Muscle layer of duodenum (tissue), 2 donors: Measurements from ENCODE around the gene ASCL2.
"Not testable (repeated sequence)": the region's sequence is repeated elsewhere in the genome, so short reads cannot be mapped to it uniquely, and the experiment has no call there.

Source experiments
- H3K27ac ChIP-seq: one replicate; pipeline ENCODE4 v1.7.0; 2013; ENCODE audit warnings: mild to moderate bottlenecking, low read length
- H3K27me3 ChIP-seq: one replicate; pipeline ENCODE4 v1.7.0; 2013; ENCODE audit warnings: low read depth, mild to moderate bottlenecking, control low read depth, low read length
- H3K36me3 ChIP-seq, 2 donors: one replicate each; pipeline ENCODE4 v1.7.0; 2013; ENCODE audit warnings: low read length in 2 of 2, control low read depth in 1 of 2, mild to moderate bottlenecking in 1 of 2; ENCODE audit not compliant: insufficient read depth in 2 of 2, control insufficient read depth in 1 of 2
- H3K4me1 ChIP-seq, 2 donors: one replicate each; pipeline ENCODE4 v1.7.0; 2013; ENCODE audit warnings: low read length in 2 of 2, mild to moderate bottlenecking in 2 of 2, control low read depth in 1 of 2, moderate library complexity in 1 of 2; ENCODE audit not compliant: insufficient read depth in 2 of 2, control insufficient read depth in 1 of 2
- H3K4me3 ChIP-seq, 2 donors: one replicate each; pipeline ENCODE4 v1.7.0; 2013; ENCODE audit warnings: low read length in 2 of 2, low read depth in 1 of 2, mild to moderate bottlenecking in 1 of 2
- H3K9me3 ChIP-seq, 2 donors: one replicate each; pipeline ENCODE4 v1.7.0; 2013; ENCODE audit warnings: low read length in 2 of 2, control low read depth in 1 of 2, mild to moderate bottlenecking in 1 of 2; ENCODE audit not compliant: control insufficient read depth in 1 of 2
- donor health status: healthy.

The ASCL2 gene

GRCh38 chr11:2293984-2294925, 23.9 kb upstream of the ASCL2 start:
- Histone ChIP-seq H3K9me3 (no peaks in the 10 kb centered on the region), H3K27me3 (no peaks in the 10 kb centered on the region), H3K27ac (no peak overlapping the region)

DNA sequence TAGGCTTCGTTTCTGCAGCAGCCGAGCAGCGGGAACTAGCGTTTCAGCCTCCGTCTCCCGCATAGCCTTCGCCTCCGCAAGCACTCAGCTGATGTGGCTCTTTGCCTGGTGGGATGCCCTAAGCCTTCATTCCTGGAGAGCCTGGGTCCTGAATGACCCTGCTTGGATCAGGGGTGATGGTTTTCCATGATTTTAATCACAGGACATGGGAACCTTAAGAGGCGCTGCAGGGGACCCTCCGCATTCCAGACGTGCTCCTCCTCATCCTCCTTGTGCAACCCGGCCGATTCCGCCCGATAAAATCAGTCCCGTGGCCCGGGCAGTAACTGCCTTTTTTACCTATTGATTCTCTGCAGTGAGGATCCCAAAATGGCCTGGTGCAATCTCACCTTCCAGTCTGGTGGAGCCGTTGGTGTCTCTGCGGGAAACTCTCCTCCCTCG, 23.2 kb upstream of the ASCL2 start:
- Histone ChIP-seq H3K9me3 (no peaks in the 10 kb centered on the region), H3K27ac (no peak overlapping the region), H3K27me3 (no peaks in the 10 kb centered on the region), H3K4me3 (no peak overlapping the region), H3K4me1 (no peaks in the 10 kb centered on the region), H3K36me3 (no peaks in the 10 kb centered on the region)

More at GRCh38 chr11:2293984-2294925, 23.9 kb upstream of the ASCL2 start:
- H3K4me3 ChIP-seq, result no peak overlapping the region
- no peaks in the 10 kb centered on the region for H3K36me3 ChIP-seq
- no peaks in the 10 kb centered on the region for H3K4me1 ChIP-seq

DNA sequence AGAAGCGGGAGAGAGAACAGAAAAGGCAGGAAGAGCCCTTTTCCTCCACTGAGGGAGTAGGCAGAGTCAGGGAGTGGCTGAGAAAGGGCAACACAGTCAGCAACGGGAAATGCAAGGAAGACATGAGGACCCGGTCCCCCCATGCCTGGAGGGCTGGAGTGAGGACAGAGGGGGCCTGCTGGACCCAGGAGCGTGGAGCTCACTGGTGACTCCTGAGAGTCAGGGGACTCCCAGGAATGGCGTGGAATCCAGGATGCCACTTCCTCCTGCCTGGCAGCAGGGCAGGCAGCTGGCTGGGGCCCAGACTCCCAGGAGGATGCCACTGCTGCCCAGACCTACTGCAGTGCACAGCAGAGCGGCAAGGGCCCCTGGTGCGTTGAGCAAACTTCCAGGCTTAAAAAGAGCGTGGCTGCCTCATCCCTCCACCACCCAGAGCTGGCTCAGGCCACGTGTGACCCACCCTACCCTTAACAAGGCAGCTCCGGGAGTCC, 20.0 kb upstream of the ASCL2 start:
- Histone ChIP-seq H3K27me3 (no peaks in the 10 kb centered on the region), H3K27ac (no peak overlapping the region), H3K9me3 (no peaks in the 10 kb centered on the region), H3K4me1 (no peaks in the 10 kb centered on the region), H3K4me3 (no peak overlapping the region), H3K36me3 (no peaks in the 10 kb centered on the region)

- Histone ChIP-seq H3K9me3 (no peaks in the 10 kb centered on the region), H3K27ac (no peak overlapping the region), H3K36me3 (no peaks in the 10 kb centered on the region), H3K4me1 (no peaks in the 10 kb centered on the region), H3K4me3 (no peak overlapping the region), H3K27me3 (no peaks in the 10 kb centered on the region)
These were observed 19.5 kb upstream of the ASCL2 start for GRCh38 chr11:2289859-2290258.

GRCh38 chr11:2289350-2289749, 19.0 kb upstream of the ASCL2 start:
- H3K27ac ChIP-seq, result no peak overlapping the region
- H3K9me3 ChIP-seq, result no peaks in the 10 kb centered on the region
- H3K27me3 ChIP-seq, result no peaks in the 10 kb centered on the region
- H3K36me3 ChIP-seq, result no peaks in the 10 kb centered on the region
- no peak overlapping the region for H3K4me3 ChIP-seq
- H3K4me1 ChIP-seq, result no peaks in the 10 kb centered on the region

DNA sequence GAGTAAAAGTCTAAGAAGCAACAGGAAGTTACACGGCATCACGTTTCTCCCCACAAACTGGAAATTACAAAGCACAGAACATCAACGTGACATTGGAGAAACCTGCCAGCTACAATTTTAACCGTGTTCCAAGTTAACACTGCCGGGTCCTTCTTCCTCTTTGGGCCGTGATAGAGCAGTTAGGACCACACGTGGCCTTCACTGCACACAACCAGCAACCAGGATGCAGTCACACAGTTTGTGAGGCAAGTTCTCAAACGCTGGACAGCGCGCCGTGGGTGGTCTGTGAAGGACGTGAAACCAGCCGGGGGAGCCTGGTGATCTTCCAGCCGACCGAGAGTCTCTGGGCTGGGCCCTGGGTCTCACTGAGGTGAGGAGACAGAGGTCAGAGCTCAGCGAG, 16.7 kb upstream of the ASCL2 start:
- no peaks in the 10 kb centered on the region for H3K4me1 ChIP-seq
- no peaks in the 10 kb centered on the region for H3K36me3 ChIP-seq
- no peak overlapping the region for H3K27ac ChIP-seq
- peaks cover 0 to 6% of the 10 kb centered on the region in 2 donors for H3K9me3 ChIP-seq
- H3K4me3 ChIP-seq, result no peak overlapping the region
- no peaks in the 10 kb centered on the region for H3K27me3 ChIP-seq

DNA sequence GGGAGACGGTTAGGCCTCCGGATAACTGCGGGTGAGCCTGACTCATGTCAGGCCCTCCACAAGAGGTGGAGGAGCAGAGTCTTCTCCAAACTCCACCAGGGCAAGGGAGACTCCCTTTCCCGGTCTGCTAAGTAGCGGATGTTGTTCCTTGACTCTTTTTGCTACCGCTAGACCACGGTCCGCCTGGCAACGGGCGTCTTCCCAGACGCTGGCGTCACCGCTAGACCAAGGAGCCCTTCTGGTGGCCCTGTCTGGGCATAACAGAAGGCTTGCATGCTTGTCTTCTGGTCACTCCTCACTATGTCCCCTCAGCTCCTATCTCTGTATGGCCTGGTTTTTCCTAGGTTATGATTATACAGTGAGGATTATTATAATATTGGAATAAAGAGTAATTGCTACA, 16.0 kb upstream of the ASCL2 start:
- H3K9me3 ChIP-seq, H3K4me1 ChIP-seq, H3K27me3 ChIP-seq, H3K4me3 ChIP-seq, H3K27ac ChIP-seq, H3K36me3 ChIP-seq: not testable (repeated sequence)

DNA sequence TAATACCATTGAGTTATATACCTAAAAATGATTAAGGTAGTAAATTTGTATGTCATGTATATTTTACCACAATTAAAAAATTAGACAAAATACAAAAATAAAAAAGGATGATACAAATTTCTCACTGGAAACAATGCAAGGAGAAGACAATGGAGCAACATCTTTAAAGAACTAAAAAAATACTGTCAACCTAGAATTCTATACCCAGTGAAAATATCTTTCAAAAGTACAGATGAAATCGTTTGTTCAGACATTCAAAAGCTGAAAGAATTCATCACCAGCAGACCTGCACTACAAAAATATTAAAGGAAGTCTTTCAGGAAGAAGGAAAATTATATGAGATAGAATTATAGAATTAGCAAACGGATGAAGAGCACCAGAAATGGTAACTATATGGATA, 9.8 kb upstream of the ASCL2 start:
- H3K9me3 ChIP-seq, result peaks cover 6 to 12% of the 10 kb centered on the region in 2 donors
- H3K27ac ChIP-seq, result no peak overlapping the region
- no peaks in the 10 kb centered on the region for H3K27me3 ChIP-seq
- no peak overlapping the region for H3K4me3 ChIP-seq
- H3K36me3 ChIP-seq, result no peaks in the 10 kb centered on the region
- no peaks in the 10 kb centered on the region for H3K4me1 ChIP-seq

GRCh38 chr11:2277933-2278523, 7.6 kb upstream of the ASCL2 start:
- Histone ChIP-seq H3K4me3 (no peak overlapping the region), H3K9me3 (peaks cover 5 to 12% of the 10 kb centered on the region in 2 donors), H3K27ac (no peak overlapping the region), H3K36me3 (no peaks in the 10 kb centered on the region), H3K27me3 (no peaks in the 10 kb centered on the region), H3K4me1 (no peaks in the 10 kb centered on the region)

GRCh38 chr11:2277008-2277346, 6.6 kb upstream of the ASCL2 start:
- Histone ChIP-seq H3K27me3 (no peaks in the 10 kb centered on the region), H3K9me3 (peaks cover 0 to 12% of the 10 kb centered on the region in 2 donors), H3K27ac (no peak overlapping the region), H3K4me3 (no peak overlapping the region), H3K36me3 (no peaks in the 10 kb centered on the region), H3K4me1 (no peaks in the 10 kb centered on the region)

DNA sequence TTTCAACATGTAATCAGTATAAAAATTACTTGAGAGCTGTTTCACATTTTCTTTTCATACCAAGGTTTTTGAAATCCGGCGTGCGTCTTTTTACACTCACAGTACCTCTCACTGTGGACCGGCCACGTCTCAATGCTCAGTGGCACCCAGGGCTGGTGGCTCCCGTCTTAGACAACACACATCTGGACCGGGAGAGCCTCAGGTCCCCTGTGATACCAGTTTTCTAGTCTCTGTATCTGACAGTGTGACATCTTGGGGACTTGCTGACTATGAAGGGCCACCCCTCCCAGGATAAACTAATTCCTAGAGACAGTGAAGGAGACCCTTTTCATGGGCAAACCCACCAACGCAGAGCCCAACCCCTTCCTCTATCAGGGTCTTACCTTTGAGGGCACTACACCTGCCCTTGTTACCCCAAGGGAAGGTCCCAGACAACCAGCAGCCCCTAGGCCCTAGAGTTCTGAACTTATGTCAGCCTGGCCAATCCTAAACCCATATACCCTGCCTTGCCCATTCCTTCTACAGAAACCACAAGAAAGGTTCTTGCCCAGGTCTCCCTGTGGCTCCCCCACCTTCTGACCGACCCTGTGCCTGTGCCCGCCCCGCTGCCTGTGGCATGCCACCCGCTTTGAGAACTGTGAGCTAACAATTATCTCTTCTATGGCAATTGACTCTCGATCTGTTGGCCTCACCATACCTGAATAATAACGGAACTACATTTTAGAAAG, 6.1 kb upstream of the ASCL2 start:
- no peaks in the 10 kb centered on the region for H3K4me1 ChIP-seq
- H3K27me3 ChIP-seq, result no peaks in the 10 kb centered on the region

More for the DNA sequence above, 6.1 kb upstream of the ASCL2 start:
- Histone ChIP-seq H3K9me3 (peaks cover 0 to 9% of the 10 kb centered on the region in 2 donors), H3K27ac (no peak overlapping the region), H3K36me3 (no peaks in the 10 kb centered on the region), H3K4me3 (no peak overlapping the region)
